Endothelial cell of umbilical vein (primary cell): ENCODE measurements around the gene DUT. TPM values are rescaled to one million over a fixed set of nuclear protein-coding genes. Genes with fewer than 3 reads are reported as not detected.
A peak's percentile ranks its signal among the peaks of the same experiment; 100 is the strongest.

Source experiments
- BruUV-seq: library from RNA; stranded (reverse); fragments of 400-500 nt; replicated peaks from 2 replicates; lab custom pipeline; 2021; lab: Mats Ljungman, UMichigan
- CTCF ChIA-PET: fragments of 300-600, 350-600 bp; sonication (Branson Sonifier 250); formaldehyde crosslinking; loops from one replicate; lab custom pipeline; 2021; ENCODE audit warnings: antibody characterized with exemption, inconsistent platforms; lab: Charles Lee
- POLR2A ChIA-PET: fragments of 300-600, 350-600 bp; sonication (Branson Sonifier 250); formaldehyde crosslinking; loops from one replicate; lab custom pipeline; 2021; ENCODE audit warnings: antibody characterized with exemption, inconsistent platforms; lab: Charles Lee
- DNase-seq: peaks from one replicate; pipeline ENCODE4 v3.0.0-alpha.2; 2011; ENCODE audit warnings: low read depth, low spot score
- FAIRE-seq: peaks from 2 replicates; lab custom pipeline; 2011; peaks lifted over from hg19 to GRCh38; lab: Jason Lieb, UNC
- H2AFZ ChIP-seq: 2 replicates; pipeline ENCODE4 v1.6.0; 2012; ENCODE audit warnings: low read depth, low read length, control low read depth, inconsistent platforms
- H3K27ac ChIP-seq: 2 replicates; pipeline ENCODE4 v1.5.1; 2011; ENCODE audit warnings: low read depth, mild to moderate bottlenecking, control low read depth, low read length, moderate library complexity; ENCODE audit not compliant: insufficient read depth
- H3K27me3 ChIP-seq, 2 experiments: 2 replicates each; pipeline versions ENCODE4 v1.6.0 to v1.6.1; 2011; ENCODE audit warnings: low read length in 2 of 2, mixed read lengths in 1 of 2; ENCODE audit not compliant: control insufficient read depth in 2 of 2, insufficient read depth in 2 of 2
- H3K36me3 ChIP-seq, 2 experiments: 2 replicates in 1 of 2; 3 replicates in 1 of 2; pipeline ENCODE4 v1.5.1; 2011; ENCODE audit warnings: low read length in 2 of 2, mild to moderate bottlenecking in 1 of 2, moderate library complexity in 1 of 2; ENCODE audit not compliant: control insufficient read depth in 2 of 2, insufficient read depth in 2 of 2; ENCODE audit errors: extremely low read depth in 1 of 2
- H3K4me1 ChIP-seq: 3 replicates; pipeline ENCODE4 v1.5.1; 2011; ENCODE audit warnings: mild to moderate bottlenecking, low read length; ENCODE audit not compliant: control insufficient read depth, insufficient read depth; ENCODE audit errors: extremely low read depth
- H3K4me2 ChIP-seq: 2 replicates; pipeline ENCODE4 v1.6.1; 2011; ENCODE audit warnings: low read length, control low read depth, mixed read lengths; ENCODE audit not compliant: insufficient read depth
- H3K4me3 ChIP-seq, 3 experiments: fragments of 200-600 bp in 1 of 3; sonication (generic), shearing (Covaris generic) in 1 of 3; replicated peaks in 1 of 3; 2 replicates each; pipeline ENCODE4 v1.5.1; 2011 to 2016; ENCODE audit warnings: control low read depth in 3 of 3, low read length in 3 of 3, mild to moderate bottlenecking in 2 of 3, inconsistent platforms in 1 of 3, low read depth in 1 of 3, moderate library complexity in 1 of 3; ENCODE audit not compliant: insufficient read depth in 1 of 3
- H3K79me2 ChIP-seq: 2 replicates; pipeline ENCODE4 v1.6.0; 2012; ENCODE audit warnings: low read length, inconsistent platforms; ENCODE audit not compliant: control insufficient read depth, insufficient read depth
- H3K9ac ChIP-seq: replicated peaks from 2 replicates; pipeline ENCODE3; 2011; ENCODE audit warnings: low read length, control low read depth; ENCODE audit not compliant: insufficient read depth; ENCODE audit errors: extremely low read depth
- H3K9me1 ChIP-seq: replicated peaks from 3 replicates; pipeline ENCODE4 v1.6.0; 2011; ENCODE audit warnings: mild to moderate bottlenecking, low read length; ENCODE audit not compliant: control insufficient read depth, insufficient read depth; ENCODE audit errors: extremely low read depth
- H3K9me3 ChIP-seq: replicated peaks from 2 replicates; pipeline ENCODE4 v1.5.1; 2012; ENCODE audit warnings: low read length, inconsistent platforms; ENCODE audit not compliant: control insufficient read depth, insufficient read depth
- H4K20me1 ChIP-seq: replicated peaks from 2 replicates; pipeline ENCODE3; 2011; ENCODE audit warnings: mild to moderate bottlenecking, low read length; ENCODE audit not compliant: control insufficient read depth, insufficient read depth; ENCODE audit errors: extremely low read depth
- EZH2 ChIP-seq: IDR thresholded peaks from 2 replicates; pipeline ENCODE4 v1.6.1; 2012; ENCODE audit warnings: borderline replicate concordance, low read depth, mild to moderate bottlenecking, moderate library complexity, low read length, inconsistent platforms; ENCODE audit not compliant: severe bottlenecking
- FOS ChIP-seq: IDR thresholded peaks from 2 replicates; pipeline ENCODE4 v1.6.1; 2011; ENCODE audit warnings: mild to moderate bottlenecking, low read length, moderate library complexity, borderline replicate concordance; ENCODE audit not compliant: insufficient read depth
- GATA2 ChIP-seq: IDR thresholded peaks from 2 replicates; pipeline ENCODE4 v1.7.0; 2011; ENCODE audit warnings: low read depth, mild to moderate bottlenecking, moderate library complexity, mixed read lengths, low read length; ENCODE audit not compliant: insufficient read length, insufficient read depth
- JUN ChIP-seq: IDR thresholded peaks from 2 replicates; pipeline ENCODE4 v1.6.1; 2011; ENCODE audit warnings: borderline replicate concordance, low read depth; ENCODE audit not compliant: insufficient read length, insufficient read depth
- MYC ChIP-seq: IDR thresholded peaks from one replicate; pipeline ENCODE4 v1.6.1; 2011; ENCODE audit warnings: mild to moderate bottlenecking, low read depth, low read length
- POLR2A ChIP-seq: IDR thresholded peaks from 2 replicates; pipeline ENCODE4 v1.6.1; 2012; ENCODE audit warnings: low read depth, mild to moderate bottlenecking, control low read depth, low read length
- POLR2AphosphoS5 ChIP-seq: IDR thresholded peaks from 2 replicates; pipeline ENCODE4 v1.6.1; 2012; ENCODE audit warnings: low read depth, mild to moderate bottlenecking, control low read depth, low read length, moderate library complexity; ENCODE audit not compliant: insufficient read depth
- dilution Hi-C: fragments of 300-500 bp; cut with MboI; formaldehyde crosslinking; loops from one replicate; pipeline ENCODE4 v1.15.0; 2019; ENCODE audit warnings: low sequenced_read_pairs; ENCODE audit not compliant: extremely low pct_ligation_motif_present
- intact Hi-C: fragments of 100-400 bp; cut with micrococcal nuclease; formaldehyde crosslinking; loops from one replicate; pipeline ENCODE4 v1.10.0; 2022
- polyA plus RNA-seq, 4 experiments: library from polyadenylated mRNA; depleted of rRNA in 3 of 4; stranded (reverse) in 3 of 4; unstranded in 1 of 4; fragments of >200 nt; gene quantifications; 2 replicates each; pipeline versions ENCODE4 v1.2.1 to v1.2.3, GENCODE V29; 2011 to 2012; ENCODE audit warnings: missing spikeins in 1 of 4
- total RNA-seq: library from RNA; stranded (reverse); gene quantifications from 2 replicates; pipeline ENCODE4 v1.2.3, GENCODE V29; 2021
- TF ChIP-seq, protein P1 (sequence below), 2 donors: IDR thresholded peaks; 1 replicate in 1 of 2; 2 replicates in 1 of 2; pipeline ENCODE4 v1.5.1; 2011; ENCODE audit warnings: low read length in 2 of 2, mild to moderate bottlenecking in 2 of 2, moderate library complexity in 2 of 2, control low read depth in 1 of 2, inconsistent platforms in 1 of 2, low read depth in 1 of 2; ENCODE audit not compliant: insufficient read depth in 1 of 2; ENCODE audit errors: extremely low read depth in 1 of 2
- TF ChIP-seq, protein P2 (sequence below): IDR thresholded peaks from 2 replicates; pipeline ENCODE4 v1.6.1; 2011; ENCODE audit not compliant: insufficient read depth, insufficient read length

The DUT gene
- total and polyA plus RNA-seq, 2 donors (not counting 3 experiments of a cell fraction or from before 2014, with no cell fraction given), result 59.9 to 135 TPM

DNA sequence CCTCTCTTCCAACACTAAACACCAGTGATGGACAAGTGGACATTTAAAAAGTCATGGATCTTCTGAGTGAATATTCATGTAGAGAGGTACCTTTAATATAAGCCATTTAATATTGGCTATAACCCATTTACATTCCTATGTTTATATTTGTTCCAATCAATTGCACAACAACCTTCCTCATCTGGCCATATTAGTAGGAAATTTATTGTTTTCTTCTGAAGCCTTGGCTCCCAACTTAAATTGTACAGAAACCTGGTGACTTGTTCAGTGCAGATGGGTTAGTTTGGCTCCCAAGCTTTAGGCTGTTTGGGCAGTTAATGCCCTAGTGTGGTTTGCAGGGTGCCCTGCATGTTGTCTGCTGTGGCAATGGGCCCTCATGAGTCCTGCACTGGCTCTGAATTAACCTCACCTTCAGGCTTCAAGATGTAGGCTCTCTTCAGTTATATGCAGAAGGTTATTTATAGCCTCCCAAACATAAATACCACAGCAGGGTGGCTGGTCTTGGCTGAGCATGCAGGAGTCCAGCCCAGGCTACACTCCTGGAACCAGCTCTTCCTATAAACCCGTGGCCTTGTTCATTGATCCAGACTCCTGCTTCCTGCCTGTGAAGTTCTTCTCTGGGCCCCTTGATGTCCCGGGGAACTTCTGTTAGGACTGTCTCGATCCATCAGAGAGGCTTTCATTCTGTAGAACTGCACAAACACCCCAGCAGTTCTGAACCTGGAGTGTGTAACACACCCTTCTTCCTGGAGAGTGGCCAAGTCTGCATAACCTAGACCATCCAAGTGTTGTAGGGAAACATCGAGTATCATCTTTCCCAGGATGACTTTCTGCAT is 57.0 kb downstream of the DUT start:
- no peak overlapping the region for H3K4me3 ChIP-seq
- peaks cover 36% of the 10 kb centered on the region for H3K4me1 ChIP-seq
- dilution Hi-C loops (no loop called here), intact Hi-C loops (no loop called here)
- H3K4me2 ChIP-seq, result no peak overlapping the region
- no TSS peak for BruUV-seq
- no peaks in the 10 kb centered on the region for H4K20me1 ChIP-seq
- ChIA-PET POLR2A (interaction anchor here (0.5 kb wide), 1 partner anchor 16 kb away, joined by 4 read pairs; no protein-coding TSS in a partner anchor), CTCF (no interaction called here)
- TF ChIP-seq, protein P1, sequence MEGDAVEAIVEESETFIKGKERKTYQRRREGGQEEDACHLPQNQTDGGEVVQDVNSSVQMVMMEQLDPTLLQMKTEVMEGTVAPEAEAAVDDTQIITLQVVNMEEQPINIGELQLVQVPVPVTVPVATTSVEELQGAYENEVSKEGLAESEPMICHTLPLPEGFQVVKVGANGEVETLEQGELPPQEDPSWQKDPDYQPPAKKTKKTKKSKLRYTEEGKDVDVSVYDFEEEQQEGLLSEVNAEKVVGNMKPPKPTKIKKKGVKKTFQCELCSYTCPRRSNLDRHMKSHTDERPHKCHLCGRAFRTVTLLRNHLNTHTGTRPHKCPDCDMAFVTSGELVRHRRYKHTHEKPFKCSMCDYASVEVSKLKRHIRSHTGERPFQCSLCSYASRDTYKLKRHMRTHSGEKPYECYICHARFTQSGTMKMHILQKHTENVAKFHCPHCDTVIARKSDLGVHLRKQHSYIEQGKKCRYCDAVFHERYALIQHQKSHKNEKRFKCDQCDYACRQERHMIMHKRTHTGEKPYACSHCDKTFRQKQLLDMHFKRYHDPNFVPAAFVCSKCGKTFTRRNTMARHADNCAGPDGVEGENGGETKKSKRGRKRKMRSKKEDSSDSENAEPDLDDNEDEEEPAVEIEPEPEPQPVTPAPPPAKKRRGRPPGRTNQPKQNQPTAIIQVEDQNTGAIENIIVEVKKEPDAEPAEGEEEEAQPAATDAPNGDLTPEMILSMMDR (IDR thresholded peaks at IDR 0.05; ENCODE audit: extremely low read depth in 1 of 2, insufficient read depth in 1 of 2, low read depth in 1 of 2, low read length in 2 of 2), result no peak
- TF ChIP-seq POLR2A (no peak), FOS (no peak), POLR2AphosphoS5 (no peak), EZH2 (no peak), GATA2 (no peak), JUN (no peak), MYC (no peak)
- TF ChIP-seq, protein P2, sequence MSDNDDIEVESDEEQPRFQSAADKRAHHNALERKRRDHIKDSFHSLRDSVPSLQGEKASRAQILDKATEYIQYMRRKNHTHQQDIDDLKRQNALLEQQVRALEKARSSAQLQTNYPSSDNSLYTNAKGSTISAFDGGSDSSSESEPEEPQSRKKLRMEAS, result no peak
- no peak for DNase-seq
- H3K27ac ChIP-seq, result no peak overlapping the region
- peak overlapping the region; percentile 9 for H2AFZ ChIP-seq
- H3K9ac ChIP-seq, result no peak overlapping the region
- H3K9me3 ChIP-seq, result no peaks in the 10 kb centered on the region
- no peaks in the 10 kb centered on the region for H3K79me2 ChIP-seq
- no peaks in the 10 kb centered on the region for H3K27me3 ChIP-seq
- no peaks in the 10 kb centered on the region for H3K36me3 ChIP-seq
- no peak for FAIRE-seq
- no peaks in the 10 kb centered on the region for H3K9me1 ChIP-seq
